Upper lobe of left lung (tissue), 4 donors: ENCODE measurements around the gene TBC1D23.

Experiments used
- POLR2AphosphoS5 ChIP-seq, 2 donors: sonication (generic); formaldehyde crosslinking; IDR thresholded peaks; one replicate each; pipeline ENCODE4 v1.5.1; 2017; ENCODE audit warnings: antibody characterized with exemption in 2 of 2
- TF ChIP-seq, protein P1 (sequence below), 6 experiments: fragments of 450-650 bp in 4 of 6; fragments of 200-600 bp in 2 of 6; sonication (generic) in 2 of 6; IDR thresholded peaks; one replicate each; pipeline ENCODE4 v1.5.1; 2016 to 2019; ENCODE audit warnings: antibody characterized with exemption in 6 of 6

- TF ChIP-seq POLR2AphosphoS5 (IDR thresholded peaks at IDR 0.05), result no peak
- TF ChIP-seq, protein P1, sequence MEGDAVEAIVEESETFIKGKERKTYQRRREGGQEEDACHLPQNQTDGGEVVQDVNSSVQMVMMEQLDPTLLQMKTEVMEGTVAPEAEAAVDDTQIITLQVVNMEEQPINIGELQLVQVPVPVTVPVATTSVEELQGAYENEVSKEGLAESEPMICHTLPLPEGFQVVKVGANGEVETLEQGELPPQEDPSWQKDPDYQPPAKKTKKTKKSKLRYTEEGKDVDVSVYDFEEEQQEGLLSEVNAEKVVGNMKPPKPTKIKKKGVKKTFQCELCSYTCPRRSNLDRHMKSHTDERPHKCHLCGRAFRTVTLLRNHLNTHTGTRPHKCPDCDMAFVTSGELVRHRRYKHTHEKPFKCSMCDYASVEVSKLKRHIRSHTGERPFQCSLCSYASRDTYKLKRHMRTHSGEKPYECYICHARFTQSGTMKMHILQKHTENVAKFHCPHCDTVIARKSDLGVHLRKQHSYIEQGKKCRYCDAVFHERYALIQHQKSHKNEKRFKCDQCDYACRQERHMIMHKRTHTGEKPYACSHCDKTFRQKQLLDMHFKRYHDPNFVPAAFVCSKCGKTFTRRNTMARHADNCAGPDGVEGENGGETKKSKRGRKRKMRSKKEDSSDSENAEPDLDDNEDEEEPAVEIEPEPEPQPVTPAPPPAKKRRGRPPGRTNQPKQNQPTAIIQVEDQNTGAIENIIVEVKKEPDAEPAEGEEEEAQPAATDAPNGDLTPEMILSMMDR (IDR thresholded peaks at IDR 0.05), result no peak
These were observed 69.9 kb downstream of the TBC1D23 start for GRCh38 chr3:100330651-100331050.
